ENCODE measurements around the gene TAPBPL. TPM values are rescaled to one million over a fixed set of nuclear protein-coding genes. Genes with fewer than 3 reads are reported as not detected.
A peak's percentile ranks its signal among the peaks of the same experiment; 100 is the strongest.

The TAPBPL gene
- total and polyA plus RNA-seq, 2 of the 13 experiments (the other 11 are each of a cell fraction or from before 2014, with no cell fraction given), result 10.0 to 14.5 TPM

DNA sequence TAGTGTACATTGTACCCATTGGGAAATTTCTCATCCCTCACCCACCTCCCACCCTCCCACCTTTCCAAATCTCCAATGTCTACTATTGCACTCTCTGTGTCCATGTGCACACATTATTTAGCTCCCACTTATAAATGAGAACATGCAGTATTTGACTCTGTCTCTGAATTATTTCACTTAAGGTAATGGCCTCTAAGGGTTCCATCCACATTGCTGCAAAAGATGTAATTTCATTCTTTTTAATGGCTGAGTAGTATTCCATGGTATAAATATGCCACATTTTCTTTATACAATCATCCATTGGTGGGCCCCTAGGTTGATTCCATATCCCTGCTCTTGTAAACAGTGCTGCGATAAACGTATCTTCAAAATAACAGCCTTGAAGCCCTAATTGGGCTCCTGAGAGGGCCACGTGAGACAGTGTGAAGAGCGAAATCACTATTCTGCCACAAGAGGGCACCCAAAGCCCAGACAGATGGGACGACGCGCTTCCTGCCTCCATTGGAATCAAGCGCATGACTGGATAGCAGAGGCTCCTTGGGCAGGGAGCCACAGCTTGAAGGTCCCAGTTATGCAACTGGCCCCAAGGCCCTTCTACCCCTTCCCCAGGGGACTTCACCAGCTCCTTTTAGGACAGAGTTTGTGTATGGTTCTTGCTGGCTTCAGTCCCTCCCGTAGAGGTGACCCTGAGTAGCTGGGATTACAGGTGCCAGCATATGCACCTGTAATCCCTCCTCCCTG is 28.4 kb upstream of the TAPBPL start (continued):
- TF ChIP-seq, protein P1, sequence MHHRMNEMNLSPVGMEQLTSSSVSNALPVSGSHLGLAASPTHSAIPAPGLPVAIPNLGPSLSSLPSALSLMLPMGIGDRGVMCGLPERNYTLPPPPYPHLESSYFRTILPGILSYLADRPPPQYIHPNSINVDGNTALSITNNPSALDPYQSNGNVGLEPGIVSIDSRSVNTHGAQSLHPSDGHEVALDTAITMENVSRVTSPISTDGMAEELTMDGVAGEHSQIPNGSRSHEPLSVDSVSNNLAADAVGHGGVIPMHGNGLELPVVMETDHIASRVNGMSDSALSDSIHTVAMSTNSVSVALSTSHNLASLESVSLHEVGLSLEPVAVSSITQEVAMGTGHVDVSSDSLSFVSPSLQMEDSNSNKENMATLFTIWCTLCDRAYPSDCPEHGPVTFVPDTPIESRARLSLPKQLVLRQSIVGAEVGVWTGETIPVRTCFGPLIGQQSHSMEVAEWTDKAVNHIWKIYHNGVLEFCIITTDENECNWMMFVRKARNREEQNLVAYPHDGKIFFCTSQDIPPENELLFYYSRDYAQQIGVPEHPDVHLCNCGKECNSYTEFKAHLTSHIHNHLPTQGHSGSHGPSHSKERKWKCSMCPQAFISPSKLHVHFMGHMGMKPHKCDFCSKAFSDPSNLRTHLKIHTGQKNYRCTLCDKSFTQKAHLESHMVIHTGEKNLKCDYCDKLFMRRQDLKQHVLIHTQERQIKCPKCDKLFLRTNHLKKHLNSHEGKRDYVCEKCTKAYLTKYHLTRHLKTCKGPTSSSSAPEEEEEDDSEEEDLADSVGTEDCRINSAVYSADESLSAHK (CRISPR knock-in tag; IDR thresholded peaks at IDR 0.05; ENCODE audit: borderline replicate concordance), result no peak
- TF ChIP-seq SCMH1 (CRISPR knock-in tag; IDR thresholded peaks at IDR 0.05; ENCODE audit: borderline replicate concordance) (no peak), PRPF4 (IDR thresholded peaks at IDR 0.05; ENCODE audit: low read depth, low read length, poor library complexity, severe bottlenecking) (no peak), ZNF552 (CRISPR knock-in tag; IDR thresholded peaks at IDR 0.05; ENCODE audit: borderline replicate concordance) (no peak), ZNF614 (CRISPR knock-in tag; IDR thresholded peaks at IDR 0.05; ENCODE audit: borderline replicate concordance) (peak; percentile 47; the same call in 1 of the 2 replicates), TBX3 (IDR thresholded peaks at IDR 0.05; ENCODE audit: borderline replicate concordance) (no peak; the same call in 1 of the 2 replicates), ZBTB7B (CRISPR knock-in tag; IDR thresholded peaks at IDR 0.05) (no peak), SKI (IDR thresholded peaks at IDR 0.05; ENCODE audit: partially characterized antibody) (no peak), NKX3-1 (CRISPR knock-in tag; IDR thresholded peaks at IDR 0.05) (no peak), CEBPG (CRISPR knock-in tag; IDR thresholded peaks at IDR 0.05) (no peak), RNF2 (conservative IDR thresholded peaks at IDR 0.05; ENCODE audit: low read depth) (no peak), ZNF652 (CRISPR knock-in tag; IDR thresholded peaks at IDR 0.05; ENCODE audit: borderline replicate concordance, low read depth) (0 out of 2 replicates have a peak, but pooled peaks have one; percentile 14), ZKSCAN8 (CRISPR knock-in tag; IDR thresholded peaks at IDR 0.05; ENCODE audit: borderline replicate concordance) (peak; percentile 70; the same call in 1 of the 2 replicates), ARNTL (CRISPR knock-in tag; IDR thresholded peaks at IDR 0.05) (peak; percentile 70; the same call in 1 of the 2 replicates), RARG (CRISPR knock-in tag; IDR thresholded peaks at IDR 0.05; ENCODE audit: low read depth) (no peak), ZNF574 (CRISPR knock-in tag; IDR thresholded peaks at IDR 0.05) (peak; percentile 44; the same call in 1 of the 2 replicates), KMT2A (CRISPR knock-in tag; IDR thresholded peaks at IDR 0.05) (no peak)
- TF ChIP-seq, protein P2, sequence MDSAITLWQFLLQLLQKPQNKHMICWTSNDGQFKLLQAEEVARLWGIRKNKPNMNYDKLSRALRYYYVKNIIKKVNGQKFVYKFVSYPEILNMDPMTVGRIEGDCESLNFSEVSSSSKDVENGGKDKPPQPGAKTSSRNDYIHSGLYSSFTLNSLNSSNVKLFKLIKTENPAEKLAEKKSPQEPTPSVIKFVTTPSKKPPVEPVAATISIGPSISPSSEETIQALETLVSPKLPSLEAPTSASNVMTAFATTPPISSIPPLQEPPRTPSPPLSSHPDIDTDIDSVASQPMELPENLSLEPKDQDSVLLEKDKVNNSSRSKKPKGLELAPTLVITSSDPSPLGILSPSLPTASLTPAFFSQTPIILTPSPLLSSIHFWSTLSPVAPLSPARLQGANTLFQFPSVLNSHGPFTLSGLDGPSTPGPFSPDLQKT (CRISPR knock-in tag; IDR thresholded peaks at IDR 0.05; ENCODE audit: borderline replicate concordance), result no peak
- TF ChIP-seq, protein P3, sequence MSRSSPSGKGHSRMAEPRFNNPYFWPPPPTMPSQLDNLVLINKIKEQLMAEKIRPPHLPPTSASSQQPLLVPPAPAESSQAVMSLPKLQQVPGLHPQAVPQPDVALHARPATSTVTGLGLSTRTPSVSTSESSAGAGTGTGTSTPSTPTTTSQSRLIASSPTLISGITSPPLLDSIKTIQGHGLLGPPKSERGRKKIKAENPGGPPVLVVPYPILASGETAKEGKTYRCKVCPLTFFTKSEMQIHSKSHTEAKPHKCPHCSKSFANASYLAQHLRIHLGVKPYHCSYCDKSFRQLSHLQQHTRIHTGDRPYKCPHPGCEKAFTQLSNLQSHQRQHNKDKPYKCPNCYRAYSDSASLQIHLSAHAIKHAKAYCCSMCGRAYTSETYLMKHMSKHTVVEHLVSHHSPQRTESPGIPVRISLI (CRISPR knock-in tag; IDR thresholded peaks at IDR 0.05; ENCODE audit: borderline replicate concordance), result no peak
- TF ChIP-seq, protein P4, sequence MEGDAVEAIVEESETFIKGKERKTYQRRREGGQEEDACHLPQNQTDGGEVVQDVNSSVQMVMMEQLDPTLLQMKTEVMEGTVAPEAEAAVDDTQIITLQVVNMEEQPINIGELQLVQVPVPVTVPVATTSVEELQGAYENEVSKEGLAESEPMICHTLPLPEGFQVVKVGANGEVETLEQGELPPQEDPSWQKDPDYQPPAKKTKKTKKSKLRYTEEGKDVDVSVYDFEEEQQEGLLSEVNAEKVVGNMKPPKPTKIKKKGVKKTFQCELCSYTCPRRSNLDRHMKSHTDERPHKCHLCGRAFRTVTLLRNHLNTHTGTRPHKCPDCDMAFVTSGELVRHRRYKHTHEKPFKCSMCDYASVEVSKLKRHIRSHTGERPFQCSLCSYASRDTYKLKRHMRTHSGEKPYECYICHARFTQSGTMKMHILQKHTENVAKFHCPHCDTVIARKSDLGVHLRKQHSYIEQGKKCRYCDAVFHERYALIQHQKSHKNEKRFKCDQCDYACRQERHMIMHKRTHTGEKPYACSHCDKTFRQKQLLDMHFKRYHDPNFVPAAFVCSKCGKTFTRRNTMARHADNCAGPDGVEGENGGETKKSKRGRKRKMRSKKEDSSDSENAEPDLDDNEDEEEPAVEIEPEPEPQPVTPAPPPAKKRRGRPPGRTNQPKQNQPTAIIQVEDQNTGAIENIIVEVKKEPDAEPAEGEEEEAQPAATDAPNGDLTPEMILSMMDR (CRISPR knock-in tag; IDR thresholded peaks at IDR 0.05), result peak; percentile 95

All from HepG2 (cell line).